H1 (cell line): ENCODE results near the gene PLXNB1. TPM values are rescaled to one million over a fixed set of nuclear protein-coding genes. Genes with fewer than 3 reads are reported as not detected.

Experiments used
- CTCF ChIA-PET: fragments of 300-600 bp; sonication (Branson Sonifier 250); formaldehyde crosslinking; loops from one replicate; lab custom pipeline; 2021; ENCODE audit not compliant: partially characterized antibody; lab: Charles Lee
- POLR2A ChIA-PET: fragments of 300-600 bp; sonication (Branson Sonifier 250); formaldehyde crosslinking; loops from one replicate; lab custom pipeline; 2021; ENCODE audit warnings: inconsistent platforms; ENCODE audit not compliant: partially characterized antibody; lab: Charles Lee
- DNase-seq, 2 experiments: peaks; one replicate each; pipeline versions ENCODE4 v3.0.0 to v3.0.0-alpha.2; 2010 to 2022; ENCODE audit warnings: low spot score in 2 of 2, low read depth in 1 of 2, mixed read lengths in 1 of 2
- FAIRE-seq: peaks from 2 replicates; lab custom pipeline; 2011; peaks lifted over from hg19 to GRCh38; lab: Jason Lieb, UNC
- H2AFZ ChIP-seq: 2 replicates; pipeline ENCODE4 v1.8.1; 2012; ENCODE audit warnings: low read length, inconsistent platforms
- H2AK5ac ChIP-seq: 2 replicates; pipeline ENCODE4 v1.6.1; 2013; ENCODE audit warnings: low read depth, low read length
- H2BK120ac ChIP-seq: replicated peaks from 2 replicates; pipeline ENCODE3; 2013; ENCODE audit warnings: low read depth, low read length, inconsistent platforms
- H2BK12ac ChIP-seq: 2 replicates; pipeline ENCODE4 v1.6.1; 2013; ENCODE audit warnings: low read depth, low read length
- H2BK15ac ChIP-seq: 2 replicates; pipeline ENCODE4 v1.6.1; 2013; ENCODE audit warnings: low read length
- H2BK20ac ChIP-seq: 2 replicates; pipeline ENCODE4 v1.6.1; 2013; ENCODE audit warnings: low read length
- H2BK5ac ChIP-seq: 2 replicates; pipeline ENCODE4 v1.6.1; 2013; ENCODE audit warnings: low read depth, low read length
- H3K14ac ChIP-seq: 2 replicates; pipeline ENCODE4 v1.6.1; 2013; ENCODE audit warnings: inconsistent platforms; ENCODE audit not compliant: insufficient read length
- H3K18ac ChIP-seq: 2 replicates; pipeline ENCODE4 v1.6.1; 2013; ENCODE audit warnings: low read length; ENCODE audit errors: extremely low read depth
- H3K23ac ChIP-seq: 2 replicates; pipeline ENCODE4 v1.6.1; 2013; ENCODE audit warnings: inconsistent platforms; ENCODE audit not compliant: insufficient read length
- H3K23me2 ChIP-seq: 2 replicates; pipeline ENCODE4 v1.6.1; 2013; ENCODE audit warnings: low read depth, low read length
- H3K27ac ChIP-seq: 2 replicates; pipeline ENCODE4 v1.6.1; 2011; ENCODE audit warnings: low read depth, low read length, inconsistent platforms
- H3K27me3 ChIP-seq, 4 experiments: replicated peaks in 1 of 4; 1 replicate in 1 of 4; 2 replicates in 3 of 4; pipeline versions ENCODE4 v1.6.1 to v1.8.1; 2011 to 2013; ENCODE audit warnings: low read length in 3 of 4, mild to moderate bottlenecking in 3 of 4, inconsistent platforms in 2 of 4, mixed read lengths in 2 of 4, moderate library complexity in 1 of 4; ENCODE audit not compliant: control insufficient read depth in 3 of 4, insufficient read depth in 3 of 4; ENCODE audit errors: extremely low read depth in 1 of 4
- H3K36me3 ChIP-seq, 4 experiments: 2 replicates each; pipeline versions ENCODE4 v1.6.1 to v1.8.1; 2011 to 2013; ENCODE audit warnings: mild to moderate bottlenecking in 4 of 4, low read length in 3 of 4, moderate library complexity in 2 of 4, control low read depth in 1 of 4, inconsistent platforms in 1 of 4; ENCODE audit not compliant: insufficient read depth in 4 of 4, control insufficient read depth in 2 of 4
- H3K4ac ChIP-seq: replicated peaks from 2 replicates; pipeline ENCODE3; 2013; ENCODE audit warnings: low read length, low read depth, mixed read lengths, inconsistent platforms; ENCODE audit not compliant: insufficient read length
- H3K4me1 ChIP-seq, 4 experiments: replicated peaks in 1 of 4; 1 replicate in 1 of 4; 2 replicates in 3 of 4; pipeline versions ENCODE4 v1.6.1 to v1.8.1; 2011 to 2013; ENCODE audit warnings: low read length in 3 of 4, inconsistent platforms in 2 of 4, mixed read lengths in 1 of 4; ENCODE audit not compliant: insufficient read depth in 4 of 4, control insufficient read depth in 3 of 4
- H3K4me2 ChIP-seq, 2 experiments: 2 replicates each; pipeline versions ENCODE4 v1.6.1 to v1.8.1; 2011 to 2013; ENCODE audit warnings: low read depth in 2 of 2, low read length in 2 of 2, control low read depth in 1 of 2, inconsistent platforms in 1 of 2, mild to moderate bottlenecking in 1 of 2; ENCODE audit not compliant: insufficient read depth in 1 of 2
- H3K4me3 ChIP-seq, 4 experiments: fragments of 200-600, 300-600 bp in 1 of 4; sonication (generic), shearing (Covaris generic), sonication (Bioruptor Twin) in 1 of 4; 2 replicates each; pipeline versions ENCODE4 v1.5.1 to v1.8.1; 2011 to 2016; ENCODE audit warnings: low read length in 4 of 4, low read depth in 3 of 4, control low read depth in 2 of 4, inconsistent platforms in 2 of 4, mild to moderate bottlenecking in 2 of 4, mixed read lengths in 1 of 4, moderate library complexity in 1 of 4; ENCODE audit not compliant: insufficient read depth in 2 of 4; ENCODE audit errors: extremely low read depth in 1 of 4
- H3K56ac ChIP-seq: replicated peaks from 2 replicates; pipeline ENCODE3; 2013; ENCODE audit warnings: low read depth, mild to moderate bottlenecking, mixed read lengths, low read length, inconsistent platforms; ENCODE audit not compliant: insufficient read length
- H3K79me1 ChIP-seq: 2 replicates; pipeline ENCODE4 v1.6.1; 2013; ENCODE audit warnings: low read depth, low read length, control low read depth
- H3K79me2 ChIP-seq, 2 experiments: 2 replicates each; pipeline versions ENCODE4 v1.6.1 to v1.8.1; 2012 to 2013; ENCODE audit warnings: low read length in 2 of 2, mild to moderate bottlenecking in 2 of 2, inconsistent platforms in 1 of 2; ENCODE audit not compliant: insufficient read depth in 2 of 2, control insufficient read depth in 1 of 2
- H3K9ac ChIP-seq, 4 experiments: replicated peaks in 1 of 4; 1 replicate in 1 of 4; 2 replicates in 3 of 4; pipeline versions ENCODE4 v1.6.1 to v1.8.1; 2011 to 2013; ENCODE audit warnings: low read depth in 3 of 4, low read length in 3 of 4, control low read depth in 2 of 4, mild to moderate bottlenecking in 2 of 4, moderate library complexity in 2 of 4, inconsistent platforms in 1 of 4; ENCODE audit errors: extremely low read depth in 1 of 4
- H3K9me3 ChIP-seq, 2 experiments: 2 replicates each; pipeline versions ENCODE4 v1.6.1 to v1.8.1; 2012 to 2013; ENCODE audit warnings: mild to moderate bottlenecking in 2 of 2, moderate library complexity in 2 of 2, control low read depth in 1 of 2, inconsistent platforms in 1 of 2, low read depth in 1 of 2, low read length in 1 of 2, mixed read lengths in 1 of 2; ENCODE audit not compliant: insufficient read depth in 2 of 2
- H4K20me1 ChIP-seq, 2 experiments: replicated peaks in 1 of 2; 2 replicates each; pipeline versions ENCODE3 to v1.8.1; 2011 to 2013; ENCODE audit warnings: inconsistent platforms in 2 of 2, low read length in 2 of 2, mild to moderate bottlenecking in 1 of 2; ENCODE audit not compliant: insufficient read depth in 2 of 2, control insufficient read depth in 1 of 2
- H4K5ac ChIP-seq: 2 replicates; pipeline ENCODE4 v1.6.1; 2013; ENCODE audit warnings: low read length, low read depth, mixed read lengths, inconsistent platforms; ENCODE audit not compliant: insufficient read length
- H4K8ac ChIP-seq: 2 replicates; pipeline ENCODE4 v1.8.0; 2013; ENCODE audit warnings: mild to moderate bottlenecking, moderate library complexity, low read length, inconsistent platforms; ENCODE audit not compliant: insufficient read depth; ENCODE audit errors: extremely low read depth
- H4K91ac ChIP-seq: replicated peaks from 2 replicates; pipeline ENCODE3; 2013; ENCODE audit warnings: low read length, mixed read lengths, inconsistent platforms; ENCODE audit not compliant: insufficient read length
- CBX8 ChIP-seq: fragments of 300-800, 300-1000 bp; sonication (generic); IDR thresholded peaks from 2 replicates; pipeline ENCODE4 v1.7.1; 2016; ENCODE audit warnings: low read depth, low read length, borderline replicate concordance
- CEBPB ChIP-seq: IDR thresholded peaks from 2 replicates; pipeline ENCODE4 v1.6.1; 2012; ENCODE audit warnings: low read depth, low read length
- CHD1 ChIP-seq: IDR thresholded peaks from 2 replicates; pipeline ENCODE4 v1.6.1; 2012; ENCODE audit warnings: low read depth, low read length, improper control_type of control experiment
- CTBP2 ChIP-seq: IDR thresholded peaks from 2 replicates; pipeline ENCODE4 v1.7.0; 2011; ENCODE audit warnings: borderline replicate concordance, mild to moderate bottlenecking, moderate library complexity, mixed read lengths, low read length; ENCODE audit not compliant: insufficient read depth, insufficient read length
- GABPA ChIP-seq: IDR thresholded peaks from 2 replicates; pipeline ENCODE4 v1.6.1; 2011; ENCODE audit warnings: mild to moderate bottlenecking, low read length, moderate library complexity, borderline replicate concordance; ENCODE audit not compliant: insufficient read depth
- MAX ChIP-seq: IDR thresholded peaks from 2 replicates; pipeline ENCODE4 v1.6.1; 2012; ENCODE audit warnings: inconsistent platforms
- RXRA ChIP-seq: IDR thresholded peaks from 2 replicates; pipeline ENCODE4 v1.6.1; 2011; ENCODE audit warnings: low read depth, mild to moderate bottlenecking, low read length, moderate library complexity; ENCODE audit not compliant: insufficient read depth
- TAF1 ChIP-seq: IDR thresholded peaks from 2 replicates; pipeline ENCODE4 v1.6.1; 2011; ENCODE audit warnings: mild to moderate bottlenecking, low read depth, low read length
- TBP ChIP-seq: IDR thresholded peaks from 2 replicates; pipeline ENCODE4 v1.6.1; 2011; ENCODE audit warnings: low read depth, low read length, improper control_type of control experiment
- TEAD4 ChIP-seq: IDR thresholded peaks from 2 replicates; pipeline ENCODE4 v1.6.1; 2012; ENCODE audit warnings: low read depth, low read length, inconsistent platforms, mixed read lengths
- polyA plus RNA-seq, 7 experiments: library from polyadenylated mRNA; depleted of rRNA in 3 of 7; stranded (reverse) in 5 of 7; unstranded in 2 of 7; fragments of >200 nt in 5 of 7; fragments of 200-250 nt in 2 of 7; gene quantifications; 1 replicate in 5 of 7; 2 replicates in 1 of 7; 4 replicates in 1 of 7; pipeline versions ENCODE4 v1.2.1 to v1.2.3, GENCODE V29; 2011 to 2013; ENCODE audit warnings: missing spikeins in 2 of 7, mixed read lengths in 2 of 7
- total RNA-seq: library from RNA; stranded (reverse); fragmentation: NEBNext Ultra II Directional; extraction: Animal tissue kit (Norgen Biotek cat#: 25700); gene quantifications from 2 replicates; pipeline ENCODE4 v1.2.1, GENCODE V29; 2021

PLXNB1 gene
- total and polyA plus RNA-seq, 2 of the 8 experiments (the other 6 are each of a cell fraction or from before 2014, with no cell fraction given) = 109 to 114 TPM

GRCh38 chr3:48361928-48362327, 68.0 kb downstream of the PLXNB1 start:
- POLR2A ChIA-PET = no interaction called here
- CTCF ChIA-PET = no interaction called here
- Histone ChIP-seq H3K9me3 (peaks cover 0 to 6% of the 10 kb centered on the region in 2 experiments; a peak in 1 of 4 replicates), H2BK120ac (no peak overlapping the region), H3K4me1 (no peaks in the 10 kb centered on the region), H4K5ac (no peak overlapping the region), H2AK5ac (no peak overlapping the region), H3K4me3 (no peak overlapping the region), H2BK5ac (no peak overlapping the region), H3K4ac (no peak overlapping the region), H3K4me2 (no peak overlapping the region), H3K36me3 (no peaks in the 10 kb centered on the region), H3K18ac (no peak overlapping the region), H3K56ac (no peak overlapping the region), H2BK15ac (no peak overlapping the region), H3K23me2 (no peaks in the 10 kb centered on the region), H3K27ac (no peak overlapping the region), H3K23ac (no peak overlapping the region), H2BK12ac (no peak overlapping the region), H4K91ac (no peak overlapping the region), H3K14ac (no peak overlapping the region), H3K79me2 (no peaks in the 10 kb centered on the region), H4K8ac (no peak overlapping the region), H4K20me1 (no peaks in the 10 kb centered on the region), H2AFZ (no peak overlapping the region), H3K9ac (no peak overlapping the region), H2BK20ac (no peak overlapping the region), H3K79me1 (no peaks in the 10 kb centered on the region), H3K27me3 (no peaks in the 10 kb centered on the region)
- FAIRE-seq = no peak
- TF ChIP-seq CHD1 (no peak), CTBP2 (no peak), TAF1 (no peak), CEBPB (no peak), TBP (no peak), CBX8 (no peak), MAX (no peak), GABPA (no peak), RXRA (no peak), TEAD4 (no peak)
- no peak for DNase-seq
